HepG2 (cell line): Measurements from ENCODE around the gene GZMA. TPM values are rescaled to one million over a fixed set of nuclear protein-coding genes. Genes with fewer than 3 reads are reported as not detected.

Experiments
- ATAC-seq: fragments of 200-7000 bp; cut with Tn5 transposase; 3 replicates; pipeline ENCODE4 v1.9.1; 2020; ENCODE audit warnings: mild to moderate bottlenecking, moderate library complexity
- BruUV-seq: library from RNA; stranded (reverse); fragments of 400-500 nt; replicated peaks from 2 replicates; lab custom pipeline; 2021; lab: Mats Ljungman, UMichigan
- CTCF ChIA-PET: fragments of 300-600 bp; formaldehyde crosslinking; extraction: SDS; loops from one replicate; lab custom pipeline; 2021; ENCODE audit warnings: low total read pairs, inconsistent platforms, low intra/inter-chr PET ratio; lab: Yijun Ruan, JAX
- POLR2A ChIA-PET: fragments of 350-600 bp; sonication (Branson Sonifier 250); formaldehyde crosslinking; loops from one replicate; lab custom pipeline; 2020; ENCODE audit warnings: antibody characterized with exemption, inconsistent platforms; lab: Yijun Ruan, JAX
- DNase-seq: peaks from one replicate; pipeline ENCODE4 v3.0.0-alpha.2; 2015; ENCODE audit warnings: low spot score
- FAIRE-seq: peaks from 3 replicates; lab custom pipeline; 2011; peaks lifted over from hg19 to GRCh38; lab: Jason Lieb, UNC
- H2AFZ ChIP-seq: one replicate; pipeline ENCODE4 v1.6.1; 2011; ENCODE audit warnings: low read length, inconsistent platforms
- H3K27ac ChIP-seq: fragments of 300-600 bp; 3 replicates; pipeline ENCODE4 v1.8.0; 2011; ENCODE audit warnings: mixed run types, mild to moderate bottlenecking, mixed read lengths, low read length, inconsistent platforms; ENCODE audit not compliant: insufficient read depth; ENCODE audit errors: extremely low read length
- H3K27me3 ChIP-seq, 2 experiments: fragments of 200-600 bp in 1 of 2; 2 replicates in 1 of 2; 3 replicates in 1 of 2; pipeline versions ENCODE4 v1.6.0 to v1.8.0; 2011; ENCODE audit warnings: low read length in 2 of 2, mild to moderate bottlenecking in 2 of 2, moderate library complexity in 2 of 2, inconsistent platforms in 1 of 2; ENCODE audit not compliant: insufficient read depth in 2 of 2, control insufficient read depth in 1 of 2
- H3K36me3 ChIP-seq, 2 experiments: fragments of 200-600 bp in 1 of 2; replicated peaks in 1 of 2; 2 replicates in 1 of 2; 3 replicates in 1 of 2; pipeline versions ENCODE4 v1.5.1 to v1.8.0; 2011; ENCODE audit warnings: low read length in 2 of 2, inconsistent platforms in 1 of 2; ENCODE audit not compliant: insufficient read depth in 2 of 2, control insufficient read depth in 1 of 2
- H3K4me1 ChIP-seq: 2 replicates; pipeline ENCODE4 v1.5.1; 2012; ENCODE audit warnings: low read length, inconsistent platforms; ENCODE audit not compliant: insufficient read depth
- H3K4me2 ChIP-seq: 2 replicates; pipeline ENCODE4 v1.6.0; 2011; ENCODE audit warnings: low read depth, low read length, inconsistent platforms
- H3K4me3 ChIP-seq, 3 experiments: fragments of 200-600 bp in 1 of 3; sonication (generic), shearing (Covaris generic) in 1 of 3; replicated peaks in 1 of 3; 2 replicates each; pipeline ENCODE4 v1.5.1; 2011 to 2016; ENCODE audit warnings: low read length in 3 of 3, inconsistent platforms in 2 of 3, low read depth in 2 of 3, mild to moderate bottlenecking in 2 of 3, control low read depth in 1 of 3, mixed read lengths in 1 of 3; ENCODE audit not compliant: insufficient read depth in 1 of 3
- H3K79me2 ChIP-seq: one replicate; pipeline ENCODE4 v1.6.1; 2011; ENCODE audit warnings: low read length, inconsistent platforms; ENCODE audit not compliant: insufficient read depth
- H3K9ac ChIP-seq: 2 replicates; pipeline ENCODE4 v1.6.0; 2011; ENCODE audit warnings: mild to moderate bottlenecking, low read depth, low read length, inconsistent platforms; ENCODE audit not compliant: insufficient read depth
- H3K9me3 ChIP-seq: 2 replicates; pipeline ENCODE4 v1.5.1; 2012; ENCODE audit warnings: mild to moderate bottlenecking, low read length
- H4K20me1 ChIP-seq: 2 replicates; pipeline ENCODE4 v1.6.0; 2011; ENCODE audit warnings: inconsistent platforms, mild to moderate bottlenecking, low read length, moderate library complexity; ENCODE audit not compliant: insufficient read depth
- CERS6 ChIP-seq: sonication (generic); formaldehyde crosslinking; IDR thresholded peaks from 2 replicates; pipeline ENCODE4 v1.5.0; 2020; ENCODE audit warnings: missing genetic modification reagents
- DR1 ChIP-seq: sonication (generic); formaldehyde crosslinking; IDR thresholded peaks from 2 replicates; pipeline ENCODE4 v1.8.0; 2021; ENCODE audit warnings: mild to moderate bottlenecking, missing genetic modification reagents, inconsistent platforms
- ELF4 ChIP-seq: sonication (generic); formaldehyde crosslinking; IDR thresholded peaks from 2 replicates; pipeline ENCODE4 v1.5.0; 2020; ENCODE audit warnings: missing genetic modification reagents, mild to moderate bottlenecking, moderate library complexity, borderline replicate concordance
- GRHL1 ChIP-seq: sonication (generic); formaldehyde crosslinking; conservative IDR thresholded peaks from 2 replicates; pipeline ENCODE4 v1.8.0; 2022; ENCODE audit warnings: missing genetic modification reagents
- HOXA3 ChIP-seq: sonication (generic); formaldehyde crosslinking; IDR thresholded peaks from 2 replicates; pipeline ENCODE4 v1.5.0; 2020; ENCODE audit warnings: missing genetic modification reagents
- MTERF4 ChIP-seq: sonication (generic); formaldehyde crosslinking; IDR thresholded peaks from 2 replicates; pipeline ENCODE4 v1.8.0; 2023; ENCODE audit warnings: mild to moderate bottlenecking, missing genetic modification reagents
- NFIB ChIP-seq: sonication (generic); formaldehyde crosslinking; IDR thresholded peaks from 2 replicates; pipeline ENCODE4 v1.9.0; 2021; ENCODE audit warnings: missing genetic modification reagents, mild to moderate bottlenecking, borderline replicate concordance
- SKI ChIP-seq: fragments of 450-650 bp; IDR thresholded peaks from one replicate; pipeline ENCODE4 v1.6.1; 2018; ENCODE audit warnings: mild to moderate bottlenecking; ENCODE audit not compliant: partially characterized antibody
- WIZ ChIP-seq: sonication (generic); formaldehyde crosslinking; IDR thresholded peaks from 2 replicates; pipeline ENCODE4 v1.5.1; 2020; ENCODE audit warnings: mild to moderate bottlenecking, missing genetic modification reagents
- ZBTB37 ChIP-seq: sonication (generic); formaldehyde crosslinking; IDR thresholded peaks from 2 replicates; pipeline ENCODE4 v1.4.0; 2020; ENCODE audit warnings: mild to moderate bottlenecking, missing genetic modification reagents
- ZHX2 ChIP-seq, 2 experiments: sonication (generic) in 1 of 2; formaldehyde crosslinking in 1 of 2; IDR thresholded peaks; 2 replicates each; pipeline versions ENCODE4 v1.6.1 to v1.9.0; 2014 to 2022; ENCODE audit warnings: antibody characterized with exemption in 1 of 2, borderline replicate concordance in 1 of 2, inconsistent platforms in 1 of 2, low read depth in 1 of 2, missing genetic modification reagents in 1 of 2
- ZNF143 ChIP-seq: sonication (generic); formaldehyde crosslinking; IDR thresholded peaks from 2 replicates; pipeline ENCODE4 v1.4.0; 2020; ENCODE audit warnings: missing genetic modification reagents
- ZNF530 ChIP-seq: sonication (generic); formaldehyde crosslinking; IDR thresholded peaks from 2 replicates; pipeline ENCODE4 v1.5.0; 2020; ENCODE audit warnings: low read depth, mild to moderate bottlenecking, missing genetic modification reagents
- ZNF558 ChIP-seq: sonication (generic); formaldehyde crosslinking; IDR thresholded peaks from 2 replicates; pipeline ENCODE4 v1.9.0; 2022; ENCODE audit warnings: mild to moderate bottlenecking, missing genetic modification reagents, borderline replicate concordance
- in situ Hi-C: cut with HindIII; loops from 2 replicates; pipeline ENCODE4 v1.10.0; 2017; ENCODE audit warnings: low pct_unique_long_range_greater_than_20kb; ENCODE audit not compliant: extremely low pct_ligation_motif_present
- intact Hi-C: fragments of 100-400 bp; cut with micrococcal nuclease; formaldehyde crosslinking; loops from one replicate; pipeline ENCODE4 v1.10.0; 2022; ENCODE audit not compliant: unreplicated experiment
- polyA plus RNA-seq, 8 experiments: library from polyadenylated mRNA; depleted of rRNA in 3 of 8; stranded (reverse) in 7 of 8; unstranded in 1 of 8; fragments of >200 nt; fragmentation: Illumina TruSeq in 4 of 8; extraction: Trizol in 4 of 8; gene quantifications; 2 replicates each; pipeline versions ENCODE4 v1.2.1 to v1.2.3, GENCODE V29; 2011 to 2016; ENCODE audit warnings: low read depth in 4 of 8, missing spikeins in 1 of 8, mixed read lengths in 1 of 8; ENCODE audit not compliant: insufficient read depth in 1 of 8
- total RNA-seq, 5 experiments: library from RNA; depleted of rRNA; stranded (reverse); fragments of >200 nt; fragmentation: Illumina TruSeq; extraction: Trizol; gene quantifications; 2 replicates each; pipeline ENCODE4 v1.2.3, GENCODE V29; 2016; ENCODE audit warnings: low read depth in 1 of 5

GZMA gene
- total and polyA plus RNA-seq, 2 of the 13 experiments (the other 11 are each of a cell fraction or from before 2014, with no cell fraction given): not detected

- H3K36me3 ChIP-seq: no peaks in the 10 kb centered on the region
- no peaks in the 10 kb centered on the region for H3K4me1 ChIP-seq
- H3K27ac ChIP-seq: no peak overlapping the region
- TF ChIP-seq ZNF558 (CRISPR knock-in tag) (no peak), ZNF143 (CRISPR knock-in tag) (no peak), CERS6 (CRISPR knock-in tag) (no peak), WIZ (CRISPR knock-in tag) (no peak), ZBTB37 (CRISPR knock-in tag) (no peak), SKI (no peak), DR1 (CRISPR knock-in tag) (no peak), ZNF530 (CRISPR knock-in tag) (no peak), HOXA3 (CRISPR knock-in tag) (no peak), NFIB (CRISPR knock-in tag) (no peak), ZHX2 (IDR thresholded peaks at IDR 0.05; ENCODE audit: low read depth) (no peak), ZHX2 (CRISPR knock-in tag; IDR thresholded peaks at IDR 0.05; ENCODE audit: borderline replicate concordance) (no peak), ELF4 (CRISPR knock-in tag) (no peak), MTERF4 (CRISPR knock-in tag) (no peak), GRHL1 (CRISPR knock-in tag) (no peak)
- TF ChIP-seq, all 625 proteins: peak for 0
- Histone ChIP-seq H3K4me2 (no peak overlapping the region), H3K9me3 (no peaks in the 10 kb centered on the region), H2AFZ (no peak overlapping the region), H3K27me3 (no peaks in the 10 kb centered on the region), H3K9ac (no peak overlapping the region), H3K4me3 (no peak overlapping the region), H3K79me2 (no peaks in the 10 kb centered on the region), H4K20me1 (no peaks in the 10 kb centered on the region)
- ChIA-PET CTCF (no interaction called here), POLR2A (no interaction called here)
- intact Hi-C loops: no loop called here
- FAIRE-seq (no peak), DNase-seq (no peak), ATAC-seq (no peak)
- in situ Hi-C loops: no loop called here
- BruUV-seq: no TSS peak
Measured at GRCh38 chr5:55081541-55081940, 20.9 kb upstream of the GZMA start.
